Thyroid gland (tissue), 4 donors: Measurements from ENCODE around the gene CENPA. TPM values are rescaled to one million over a fixed set of nuclear protein-coding genes. Genes with fewer than 3 reads are reported as not detected.

Source experiments
- DNase-seq, 2 donors: peaks; one replicate each; pipeline ENCODE4 v3.0.0-alpha.2; 2019
- H3K27ac ChIP-seq, 3 donors: fragments of 200-600 bp; sonication (generic); 1 replicate in 2 of 3; 2 replicates in 1 of 3; pipeline ENCODE4 v1.5.1; 2016 to 2019; ENCODE audit warnings: mild to moderate bottlenecking in 1 of 3, moderate library complexity in 1 of 3
- H3K27me3 ChIP-seq: fragments of 200-600 bp; sonication (generic); one replicate; pipeline ENCODE4 v1.5.1; 2019
- H3K36me3 ChIP-seq, 2 donors: fragments of 200-600 bp; sonication (generic); one replicate each; pipeline ENCODE4 v1.5.1; 2016 to 2019
- H3K4me1 ChIP-seq, 2 donors: fragments of 200-600 bp; sonication (generic); one replicate each; pipeline ENCODE4 v1.5.1; 2017 to 2019
- H3K4me3 ChIP-seq, 3 donors: fragments of 200-600 bp; sonication (generic); replicated peaks in 1 of 3; 1 replicate in 2 of 3; 2 replicates in 1 of 3; pipeline ENCODE4 v1.5.1; 2016; ENCODE audit warnings: mild to moderate bottlenecking in 1 of 3
- H3K9me3 ChIP-seq: fragments of 200-600 bp; sonication (generic); one replicate; pipeline ENCODE4 v1.5.1; 2017
- CTCF ChIP-seq, 6 experiments: fragments of 200-600 bp in 3 of 6; fragments of 450-650 bp in 3 of 6; sonication (generic) in 3 of 6; IDR thresholded peaks; one replicate each; pipeline ENCODE4 v1.5.1; 2016 to 2019; ENCODE audit warnings: antibody characterized with exemption in 6 of 6, mild to moderate bottlenecking in 2 of 6, inconsistent platforms in 1 of 6, moderate library complexity in 1 of 6
- POLR2A ChIP-seq, 2 donors: fragments of 450-650 bp; IDR thresholded peaks; one replicate each; pipeline ENCODE4 v1.6.1; 2017; ENCODE audit warnings: antibody characterized with exemption in 2 of 2, mild to moderate bottlenecking in 2 of 2, moderate library complexity in 1 of 2
- WGBS, 2 donors: methylation state at CpG; one replicate each; pipeline ENCODE4 v1.1.5; 2017; 5-methylcytosine and 5-hydroxymethylcytosine counted together
- intact Hi-C: fragments of 100-400 bp; cut with DNase I; formaldehyde crosslinking; loops from one replicate; pipeline ENCODE4 v1.15.1; 2023
- total RNA-seq, 4 donors: library from RNA; depleted of rRNA; stranded (reverse); fragments of >200 nt; gene quantifications; one replicate each; pipeline ENCODE4 v1.2.3, GENCODE V29; 2016

Gene CENPA
- total RNA-seq, 4 donors from 2014 or later = 0.67 TPM; not detected in 3

- WGBS, 2 donors = 71 to 73% methylated on average over 2 of the region's 2 CpGs
- no peak for DNase-seq
Measured at GRCh38 chr2:26807788-26808460, 22.1 kb downstream of the CENPA start.

GRCh38 chr2:26809211-26809610 is 23.4 kb downstream of the CENPA start:
- TF ChIP-seq CTCF (IDR thresholded peaks at IDR 0.05) (no peak), POLR2A (IDR thresholded peaks at IDR 0.05) (no peak)
- DNase-seq = no peak
- Histone ChIP-seq H3K27me3 (no peaks in the 10 kb centered on the region), H3K4me1 (no peaks in the 10 kb centered on the region), H3K9me3 (no peaks in the 10 kb centered on the region), H3K27ac (no peak overlapping the region), H3K36me3 (no peaks in the 10 kb centered on the region), H3K4me3 (no peak overlapping the region)
- 91 to 98% methylated on average over 3 of the region's 3 CpGs for WGBS, 2 donors
- intact Hi-C loops = no loop called here

More at GRCh38 chr2:26807788-26808460, 22.1 kb downstream of the CENPA start:
- no peak overlapping the region for H3K4me3 ChIP-seq
- H3K4me1 ChIP-seq = no peaks in the 10 kb centered on the region
- no peaks in the 10 kb centered on the region for H3K9me3 ChIP-seq
- no peaks in the 10 kb centered on the region for H3K27me3 ChIP-seq
- no peak for TF ChIP-seq POLR2A (IDR thresholded peaks at IDR 0.05)
- TF ChIP-seq CTCF (IDR thresholded peaks at IDR 0.05) = no peak
- no peak overlapping the region for H3K27ac ChIP-seq
- intact Hi-C loops = no loop called here
- no peaks in the 10 kb centered on the region for H3K36me3 ChIP-seq

- TF ChIP-seq CTCF (IDR thresholded peaks at IDR 0.05) (no peak), POLR2A (IDR thresholded peaks at IDR 0.05) (no peak)
- Histone ChIP-seq H3K36me3 (no peaks in the 10 kb centered on the region), H3K27me3 (no peaks in the 10 kb centered on the region), H3K9me3 (no peaks in the 10 kb centered on the region), H3K4me1 (no peaks in the 10 kb centered on the region), H3K4me3 (no peak overlapping the region), H3K27ac (no peak overlapping the region)
- DNase-seq = no peak
- intact Hi-C loops = no loop called here
- WGBS, 2 donors = 74 to 75% methylated on average over 6 of the region's 6 CpGs
Measured at GRCh38 chr2:26809876-26810577, 24.2 kb downstream of the CENPA start.

GRCh38 chr2:26811261-26811660 is 25.4 kb downstream of the CENPA start:
- Histone ChIP-seq H3K9me3 (no peaks in the 10 kb centered on the region), H3K36me3 (no peaks in the 10 kb centered on the region), H3K27ac (no peak overlapping the region), H3K27me3 (no peaks in the 10 kb centered on the region), H3K4me3 (no peak overlapping the region), H3K4me1 (no peaks in the 10 kb centered on the region)
- DNase-seq = no peak
- WGBS, 2 donors = 62 to 77% methylated on average over 7 to 8 of the region's 8 CpGs
- intact Hi-C loops = no loop called here
- TF ChIP-seq CTCF (IDR thresholded peaks at IDR 0.05) = no peak
- no peak for TF ChIP-seq POLR2A (IDR thresholded peaks at IDR 0.05)
